Ovary (tissue), 9 donors: Measurements from ENCODE around the gene DIO3. TPM values are rescaled to one million over a fixed set of nuclear protein-coding genes. Genes with fewer than 3 reads are reported as not detected.
"Not testable (repeated sequence)": the region's sequence is repeated elsewhere in the genome, so short reads cannot be mapped to it uniquely, and the experiment has no call there.

Experiments
- DNase-seq, 5 donors: peaks; one replicate each; pipeline ENCODE4 v3.0.0-alpha.2; 2019 to 2020
- H3K27ac ChIP-seq, 2 donors: fragments of 200-600 bp; one replicate each; pipeline versions ENCODE4 v1.5.1 to v1.8.0; 2019 to 2022
- H3K27me3 ChIP-seq: fragments of 200-600 bp; one replicate; pipeline ENCODE4 v1.8.0; 2022
- H3K36me3 ChIP-seq: fragments of 200-600 bp; sonication (generic); one replicate; pipeline ENCODE4 v1.5.1; 2019
- H3K4me1 ChIP-seq: one replicate; pipeline ENCODE4 v1.8.1; 2013; ENCODE audit warnings: mild to moderate bottlenecking, moderate library complexity; ENCODE audit not compliant: insufficient read depth
- H3K4me3 ChIP-seq: fragments of 200-600 bp; sonication (generic); one replicate; pipeline ENCODE4 v1.5.1; 2017
- H3K9me3 ChIP-seq, 2 donors: fragments of 200-600 bp in 1 of 2; sonication (generic) in 1 of 2; one replicate each; pipeline versions ENCODE4 v1.5.1 to v1.8.1; 2013 to 2019; ENCODE audit warnings: mild to moderate bottlenecking in 1 of 2, moderate library complexity in 1 of 2
- CTCF ChIP-seq, 3 donors: fragments of 450-650 bp in 2 of 3; fragments of 200-600 bp in 1 of 3; IDR thresholded peaks; one replicate each; pipeline versions ENCODE4 v1.5.1 to v1.8.0; 2016 to 2022; ENCODE audit warnings: antibody characterized with exemption in 3 of 3, mild to moderate bottlenecking in 1 of 3
- EP300 ChIP-seq: sonication (generic); formaldehyde crosslinking; IDR thresholded peaks from one replicate; pipeline ENCODE4 v1.6.1; 2017; ENCODE audit warnings: antibody characterized with exemption
- POLR2A ChIP-seq: fragments of 450-650 bp; IDR thresholded peaks from one replicate; pipeline ENCODE4 v1.6.1; 2017; ENCODE audit warnings: antibody characterized with exemption, mild to moderate bottlenecking, moderate library complexity
- WGBS, 3 donors: extraction: QIAGEN DNeasy Blood & Tissue Kit in 1 of 3; methylation state at CpG; one replicate each; pipeline versions ENCODE4 v1.1.5 to v1.1.7; 2013 to 2017; 5-methylcytosine and 5-hydroxymethylcytosine counted together
- intact Hi-C, 4 donors: fragments of 100-400 bp; cut with DNase I; formaldehyde crosslinking; loops; one replicate each; pipeline versions ENCODE4 v1.11.0 to v1.15.1; 2022 to 2023
- polyA plus RNA-seq, 2 donors: library from polyadenylated mRNA; stranded (reverse); fragments of 200-250 nt in 1 of 2; fragments of 350-450 nt in 1 of 2; fragmentation: Illumina TruSeq in 1 of 2; extraction: RNeasy Lipid Tissue Mini Kit (QIAGEN cat#74804) in 1 of 2; gene quantifications; one replicate each; pipeline ENCODE4 v1.2.3, GENCODE V29; 2013 to 2014
- total RNA-seq, 7 donors: library from RNA; depleted of rRNA in 2 of 7; stranded (reverse); fragments of >200 nt in 2 of 7; fragmentation: NEBNext Ultra II Directional in 3 of 7; extraction: Animal tissue kit (Norgen Biotek cat#: 25700) in 3 of 7; gene quantifications; one replicate each; pipeline versions ENCODE4 v1.1.0 to v1.2.4, GENCODE V29; 2016 to 2023
- donor health status: DM: no; HTN: no; CAD: no; lungs with moderate emphysema.
- donor health status: DM: no; HTN: no; CAD: no.
- donor health status: Bipolar disorder and iron deficiency.
- donor health status: DM: yes; HTN: yes; CAD: no.
- donor health status: DM: no; HTN: no; CAD: no.
- donor health status: DM: yes; HTN: yes; CAD: no.

DIO3 gene
- total and polyA plus RNA-seq, 9 donors, result 3.1 to 24.7 (median 13.9) TPM

- Histone ChIP-seq H3K36me3 (no peaks in the 10 kb centered on the region), H3K4me3 (no peak overlapping the region), H3K9me3 (no peaks in the 10 kb centered on the region), H3K27me3 (no peaks in the 10 kb centered on the region), H3K27ac (no peak overlapping the region), H3K4me1 (peaks cover 3% of the 10 kb centered on the region)
- no peak for DNase-seq
- intact Hi-C loops, result no loop called here
- TF ChIP-seq EP300 (no peak), POLR2A (no peak), CTCF (IDR thresholded peaks at IDR 0.05) (no peak)
- 68 to 73% (median 68%) methylated on average over 16 of the region's 16 CpGs for WGBS, 3 donors
Observed at GRCh38 chr14:101547961-101548669, 13.2 kb upstream of the DIO3 start.

- Histone ChIP-seq H3K9me3 (no peaks in the 10 kb centered on the region), H3K27me3 (no peaks in the 10 kb centered on the region), H3K36me3 (no peaks in the 10 kb centered on the region), H3K4me1 (peaks cover 3% of the 10 kb centered on the region), H3K4me3 (no peak overlapping the region), H3K27ac (no peak overlapping the region)
- TF ChIP-seq POLR2A (no peak), CTCF (IDR thresholded peaks at IDR 0.05) (no peak), EP300 (no peak)
- intact Hi-C loops, result no loop called here
- 93% methylated on average over 5 of the region's 5 CpGs for WGBS, 3 donors
- no peak for DNase-seq
Observed at GRCh38 chr14:101548710-101549109, 12.6 kb upstream of the DIO3 start.

- TF ChIP-seq EP300, result no peak
- no peak for TF ChIP-seq CTCF (IDR thresholded peaks at IDR 0.05)
- TF ChIP-seq POLR2A, result no peak
- H3K9me3 ChIP-seq, result no peaks in the 10 kb centered on the region
- H3K36me3 ChIP-seq, result no peaks in the 10 kb centered on the region
- intact Hi-C loops, result no loop called here
- no peak overlapping the region for H3K27ac ChIP-seq
- no peaks in the 10 kb centered on the region for H3K27me3 ChIP-seq
- peaks cover 3% of the 10 kb centered on the region for H3K4me1 ChIP-seq
- DNase-seq, result no peak
- no peak overlapping the region for H3K4me3 ChIP-seq
- WGBS, 3 donors, result 89 to 94% (median 93%) methylated on average over 18 of the region's 18 CpGs
Observed at GRCh38 chr14:101549154-101549553, 12.1 kb upstream of the DIO3 start.

- not testable (repeated sequence) for H3K27me3 ChIP-seq, DNase-seq
- 73 to 93% (median 88%) methylated on average over 5 of the region's 5 CpGs for WGBS, 3 donors
Observed at GRCh38 chr14:101550202-101550912, 10.9 kb upstream of the DIO3 start.

More at GRCh38 chr14:101550202-101550912, 10.9 kb upstream of the DIO3 start:
- not testable (repeated sequence) for H3K4me1 ChIP-seq, H3K36me3 ChIP-seq, H3K9me3 ChIP-seq, H3K4me3 ChIP-seq, H3K27ac ChIP-seq
- intact Hi-C loops, result loop anchor here in 2 of 4 donors (10.0 kb wide), 2 partner anchors 186 to 886 kb away; no protein-coding TSS in a partner anchor
